Erythroblast (primary cell): ENCODE data around the gene KRT86.
"Not testable (repeated sequence)": the region's sequence is repeated elsewhere in the genome, so short reads cannot be mapped to it uniquely, and the experiment has no call there.

Experiments used
- GATA1 ChIP-seq: IDR thresholded peaks from 2 replicates; pipeline ENCODE4 v1.6.1; 2011; ENCODE audit warnings: low read depth, mild to moderate bottlenecking, control low read depth, low read length, moderate library complexity
- POLR2A ChIP-seq: IDR thresholded peaks from 2 replicates; pipeline ENCODE4 v1.6.1; 2011; ENCODE audit warnings: mild to moderate bottlenecking, low read length

- TF ChIP-seq POLR2A, GATA1: not testable (repeated sequence)
Measured at GRCh38 chr12:52252175-52252615, 22.2 kb upstream of the KRT86 start.
